IPS-NIHi11 (cell line): Measurements from ENCODE around the gene PLXDC1.

Experiments
- DNase-seq: peaks from one replicate; pipeline ENCODE4 v3.0.0; 2012; ENCODE audit warnings: mixed read lengths, low spot score

PLXDC1 gene

DNA sequence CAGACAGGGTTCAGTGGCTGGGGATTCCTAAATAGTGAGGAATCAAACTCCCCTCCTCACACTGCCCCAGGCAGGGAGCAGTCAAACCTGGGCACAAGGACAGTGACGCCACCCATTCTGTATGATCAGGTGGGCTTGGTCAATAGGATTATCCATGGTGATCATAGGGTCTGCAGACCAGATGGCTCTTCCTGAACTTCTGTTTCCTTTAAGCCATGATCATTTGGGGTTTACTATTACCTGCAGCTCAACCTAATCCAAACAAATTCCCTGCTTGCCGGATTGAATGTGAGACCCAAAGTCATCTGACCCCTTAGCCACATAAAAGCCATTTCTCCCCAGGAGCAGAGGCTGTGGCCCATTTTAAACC is 54.3 kb downstream of the PLXDC1 start:
- DNase-seq = no peak

DNA sequence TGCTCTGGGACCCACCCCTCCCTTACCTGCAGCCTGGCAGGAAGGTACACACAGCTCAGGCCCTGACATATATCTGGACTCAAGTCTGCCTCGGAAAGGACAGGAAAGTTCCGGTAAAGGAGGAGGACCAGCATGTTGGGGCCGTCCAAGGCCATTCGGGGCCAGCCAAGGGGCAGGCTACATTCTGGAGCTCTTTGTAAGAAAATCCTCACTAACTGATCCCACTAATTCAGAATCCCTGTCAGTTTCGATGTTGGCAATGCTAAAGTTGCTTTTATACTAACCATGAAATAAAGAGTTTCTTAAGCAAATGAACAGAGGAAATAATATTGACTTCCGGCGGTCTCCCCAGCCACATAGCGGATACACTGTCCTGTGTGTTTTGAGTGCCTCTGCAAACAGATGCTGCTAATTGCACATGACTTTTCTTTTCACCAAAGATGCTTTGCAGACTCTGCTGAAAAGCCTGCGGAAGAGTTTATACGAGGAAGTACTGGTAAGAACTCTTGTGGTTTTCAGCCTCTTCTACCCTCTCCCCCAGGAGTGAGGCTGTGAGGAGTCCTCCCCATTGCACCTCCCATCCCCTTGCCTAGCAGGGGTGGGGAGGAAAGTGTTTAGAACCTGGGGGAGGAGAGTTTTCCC is 54.8 kb downstream of the PLXDC1 start:
- DNase-seq = no peak

DNA sequence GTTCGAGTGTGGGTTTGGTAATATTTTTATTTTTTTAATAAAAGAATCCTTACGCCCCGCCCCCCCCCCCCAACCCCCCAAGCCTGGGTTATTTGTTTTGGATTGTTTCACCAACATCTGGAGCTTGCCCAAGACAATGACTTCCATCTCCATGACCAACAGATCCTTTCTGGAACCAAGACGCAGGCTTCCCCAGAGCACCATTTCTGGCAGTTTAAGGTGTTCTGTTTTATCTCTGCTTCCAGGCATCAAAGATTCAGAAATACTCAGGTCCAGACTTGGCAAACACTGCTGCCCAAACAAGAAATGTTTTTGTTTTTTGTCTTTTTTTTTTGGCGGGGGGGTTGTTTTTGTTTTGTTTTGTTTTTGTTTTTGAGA is 56.1 kb downstream of the PLXDC1 start:
- DNase-seq = no peak

DNA sequence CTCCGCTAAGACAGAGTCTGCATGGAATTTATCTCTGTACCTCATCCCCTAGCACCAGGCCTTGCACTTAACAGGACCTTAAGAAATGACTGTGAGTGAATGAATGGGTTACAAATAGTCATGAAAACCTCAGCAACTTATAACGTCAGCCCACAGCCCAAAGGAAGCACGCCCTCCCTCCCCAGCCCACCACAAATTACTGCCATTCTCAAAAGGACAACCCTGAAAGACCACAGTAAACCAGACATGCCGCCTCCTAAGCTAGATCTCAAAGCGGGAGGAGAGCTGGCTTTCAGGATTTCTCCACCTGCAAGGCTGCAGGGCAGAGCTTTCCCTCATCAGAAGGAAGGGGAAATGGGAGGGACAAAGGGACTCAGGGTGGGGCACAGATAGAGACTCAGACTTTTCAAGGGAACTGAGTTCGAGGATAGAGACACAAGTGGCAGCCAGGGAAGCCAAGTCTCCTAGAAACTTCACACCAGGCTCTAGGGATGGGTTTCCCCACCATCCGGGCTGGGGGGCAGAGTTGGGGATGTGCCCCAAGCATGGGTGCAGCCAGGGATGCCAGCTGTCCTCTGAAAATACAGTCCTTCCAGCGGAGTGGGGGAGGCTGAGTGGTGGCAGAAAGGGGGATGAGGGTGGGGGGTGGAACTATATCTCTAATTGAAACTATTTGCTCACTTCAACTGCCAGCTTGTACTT is 56.7 kb downstream of the PLXDC1 start:
- no peak for DNase-seq

DNA sequence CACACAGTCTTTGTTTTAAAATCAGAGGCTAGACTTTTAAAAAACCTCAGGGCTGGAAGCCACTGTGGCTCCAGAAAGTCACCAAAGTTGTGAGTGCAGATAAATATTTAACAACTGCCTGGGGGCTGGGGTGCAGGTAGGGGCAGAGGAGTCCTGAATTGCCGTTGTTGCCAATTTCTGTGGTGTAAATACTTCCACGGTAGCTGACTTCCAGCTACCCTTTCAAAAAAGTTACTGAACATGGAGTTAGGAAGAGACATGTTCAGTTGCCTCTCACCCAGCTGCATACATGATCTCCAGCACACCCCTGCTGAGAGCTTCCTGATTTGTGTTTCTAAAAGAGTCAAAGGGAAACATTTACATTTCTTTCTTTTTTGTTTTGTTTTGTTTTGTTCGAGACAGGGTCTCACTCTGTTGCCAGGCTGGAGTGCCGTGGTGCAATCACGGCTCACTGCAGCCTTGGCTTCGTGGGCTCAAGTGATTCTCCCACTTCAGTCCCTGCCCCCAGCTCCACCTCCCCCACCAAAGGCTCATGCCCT is 58.7 kb downstream of the PLXDC1 start:
- DNase-seq = no peak

DNA sequence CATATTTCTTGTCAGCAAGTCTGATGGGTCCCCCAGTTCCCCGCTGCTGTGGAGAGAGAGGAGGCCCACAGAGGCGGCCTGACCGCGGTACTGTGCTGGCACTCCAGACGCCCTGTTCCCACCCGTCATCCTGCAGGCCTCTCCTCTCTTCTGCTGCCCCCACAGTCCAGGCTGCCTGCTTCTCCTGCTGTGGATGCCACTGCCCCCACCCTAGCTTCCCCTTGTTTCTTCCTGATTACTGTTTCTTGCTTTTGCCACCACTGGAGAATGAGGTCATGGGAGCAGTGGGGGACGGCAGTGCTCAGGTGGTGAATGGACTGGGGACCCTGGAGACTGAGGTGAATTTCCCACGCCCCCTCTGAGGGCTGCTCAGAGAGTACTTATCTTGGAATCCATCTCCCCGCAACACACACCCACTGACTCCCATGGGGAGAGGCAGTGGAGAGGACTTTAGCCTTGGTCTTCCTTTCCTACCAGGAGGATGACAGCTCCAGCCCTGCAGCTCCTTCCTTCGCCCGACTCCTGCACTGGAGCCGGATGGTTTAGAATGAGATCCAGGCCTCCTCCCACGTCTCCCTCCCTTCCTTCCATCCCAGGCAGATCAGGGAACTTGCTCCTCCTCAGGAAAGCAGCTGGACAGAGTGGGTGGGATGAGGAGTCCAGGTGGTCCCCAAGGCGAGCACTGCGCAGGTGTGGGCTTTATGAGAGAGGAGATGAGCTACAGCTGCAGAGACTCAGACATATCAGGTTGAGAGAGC is 60.4 kb downstream of the PLXDC1 start:
- DNase-seq = no peak

DNA sequence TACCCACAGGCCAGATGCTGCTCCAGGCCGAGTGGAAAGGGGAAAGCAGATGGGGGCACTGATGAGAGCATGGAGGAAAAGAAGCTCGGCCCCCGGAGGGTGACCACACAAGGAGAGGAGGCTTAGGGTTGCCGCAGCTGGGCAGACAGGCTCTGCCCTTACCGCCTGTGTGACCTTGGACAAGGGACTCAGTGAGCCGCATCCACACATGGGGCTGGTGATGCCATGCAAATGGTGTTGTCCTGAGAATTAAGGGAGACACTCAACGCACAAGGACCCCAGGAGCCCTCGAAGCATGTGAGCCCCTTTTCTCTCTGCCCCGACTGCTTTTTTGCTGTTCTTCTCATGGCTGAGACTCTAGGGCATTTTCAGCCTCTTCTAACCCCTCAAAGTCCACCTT is 61.0 kb downstream of the PLXDC1 start:
- DNase-seq = no peak

DNA sequence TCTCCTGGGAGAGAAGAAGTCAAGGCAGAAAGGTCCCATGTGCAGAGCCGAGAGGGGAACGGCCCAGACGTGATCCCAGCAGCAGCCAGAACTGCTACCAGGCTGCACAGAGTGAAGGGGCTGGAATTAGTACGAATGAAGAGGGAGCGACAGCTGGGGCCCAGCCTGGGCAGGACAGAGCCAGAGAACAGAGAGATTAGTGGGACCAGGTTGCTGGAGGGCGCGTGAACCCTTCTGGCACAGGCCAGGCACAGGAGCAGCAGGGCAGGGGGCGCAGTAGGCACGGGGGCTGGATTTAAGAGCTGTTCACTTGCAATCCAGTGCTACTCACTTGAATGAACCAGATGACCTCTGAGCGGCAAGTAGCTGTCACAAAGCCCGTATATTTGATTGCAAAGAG is 66.9 kb downstream of the PLXDC1 start:
- DNase-seq = no peak

DNA sequence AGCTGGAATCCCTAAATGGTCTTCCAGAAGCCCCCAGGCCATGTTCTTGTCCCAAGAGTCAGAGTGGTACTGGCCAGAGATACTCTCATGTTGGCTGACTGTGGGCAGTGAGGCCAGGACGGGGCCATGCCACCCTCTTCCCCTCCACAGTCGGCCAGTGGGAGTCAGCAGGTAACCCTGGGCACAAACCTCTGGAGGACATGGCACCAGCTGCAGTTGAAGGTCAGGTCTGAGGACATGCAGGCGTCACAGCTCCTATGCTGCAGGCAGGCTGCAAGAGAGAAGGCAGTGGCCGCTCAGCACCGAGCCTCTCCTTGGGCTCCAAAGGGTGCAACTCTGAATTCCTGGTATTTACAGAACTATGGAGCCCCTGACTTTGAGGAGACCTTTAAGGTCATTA is 68.2 kb downstream of the PLXDC1 start:
- no peak for DNase-seq

DNA sequence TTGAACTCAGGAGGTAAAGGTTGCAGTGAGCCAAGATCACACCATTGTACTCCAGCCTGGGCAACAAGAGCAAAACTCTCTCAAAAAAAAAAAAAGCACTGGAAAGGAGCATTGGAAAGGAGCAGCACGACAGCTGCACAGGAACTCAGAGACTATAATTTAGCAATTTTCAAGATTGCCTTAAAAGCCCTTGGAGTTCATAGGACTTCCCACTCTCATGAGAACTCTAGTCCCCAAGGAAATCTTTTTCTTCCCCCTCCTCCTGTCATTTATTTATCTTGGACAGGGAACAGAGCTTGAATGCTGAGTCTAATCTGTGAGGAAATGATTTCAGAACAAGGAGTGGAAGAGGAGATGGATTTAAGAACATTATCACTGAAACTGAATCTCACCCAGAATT is 69.0 kb downstream of the PLXDC1 start:
- DNase-seq = no peak

DNA sequence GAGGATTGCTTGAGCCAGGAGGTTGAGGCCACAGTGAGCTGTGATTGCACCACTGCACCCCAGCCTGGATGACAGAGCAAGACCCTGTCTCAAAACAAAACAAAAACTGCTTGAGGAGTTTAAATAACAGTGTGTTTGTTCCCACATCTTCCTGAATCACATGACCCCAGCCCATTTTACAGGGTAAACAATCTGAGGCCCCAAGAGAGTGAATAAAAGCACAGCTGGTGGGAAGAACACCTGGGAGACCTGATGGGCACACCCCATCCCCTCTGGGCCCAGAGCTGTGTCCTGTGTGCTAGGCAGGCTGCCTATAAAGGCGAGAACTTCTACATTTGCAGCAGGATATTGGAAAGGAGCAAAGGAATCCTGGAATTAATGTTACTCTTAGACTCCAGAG is 69.6 kb downstream of the PLXDC1 start:
- DNase-seq = no peak

DNA sequence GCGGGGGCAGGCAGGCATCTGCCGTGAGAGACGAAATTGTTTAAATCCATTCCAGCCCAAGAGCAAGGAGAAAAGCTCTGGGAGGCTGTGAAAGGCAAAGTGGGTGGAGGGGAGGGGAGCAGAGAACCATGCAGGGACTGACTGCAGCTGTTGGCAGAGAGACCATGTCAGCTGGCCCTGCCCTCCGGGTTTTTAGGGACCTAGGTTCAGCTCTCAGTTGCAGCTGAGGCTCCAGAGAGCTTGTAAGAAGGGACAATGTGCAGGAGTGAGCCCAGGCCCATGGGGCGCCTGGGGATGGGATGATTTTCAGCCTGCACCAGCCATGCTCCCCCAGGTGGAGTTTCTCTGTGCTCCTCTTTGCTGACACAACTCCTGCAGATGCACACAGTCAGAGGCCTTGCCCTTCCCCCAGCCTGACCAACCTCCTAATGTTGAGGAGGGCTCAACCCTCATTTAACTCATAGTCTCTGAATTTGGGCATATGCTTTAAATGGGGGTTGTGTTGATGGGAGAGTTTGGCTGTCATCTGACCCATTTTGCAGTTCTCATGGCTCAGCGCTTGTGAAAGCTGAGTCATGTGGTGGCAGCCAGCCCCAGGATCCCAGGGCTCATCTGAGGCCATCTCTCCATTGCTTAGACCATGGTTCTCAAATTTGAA is 70.9 kb downstream of the PLXDC1 start:
- no peak for DNase-seq

DNA sequence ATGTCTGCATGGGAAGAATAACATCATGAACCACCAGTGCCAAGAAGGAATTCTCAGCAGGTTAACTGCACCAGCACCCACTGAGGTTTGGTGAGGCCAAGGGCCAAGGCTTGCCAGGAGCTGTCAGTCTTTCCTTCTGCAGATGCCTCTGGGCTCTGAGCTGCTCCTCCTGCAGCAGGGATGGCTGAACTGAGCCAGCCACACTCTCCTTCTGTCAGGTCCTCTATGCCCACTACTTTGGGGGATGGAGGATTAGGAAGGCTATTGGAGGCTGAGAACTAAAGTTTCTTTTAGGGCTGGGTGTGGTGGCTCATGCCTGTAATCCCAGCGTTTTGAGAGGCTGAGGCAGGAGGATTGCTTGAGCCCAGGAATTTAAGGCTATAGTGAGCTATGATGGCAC is 71.6 kb downstream of the PLXDC1 start:
- DNase-seq = no peak

DNA sequence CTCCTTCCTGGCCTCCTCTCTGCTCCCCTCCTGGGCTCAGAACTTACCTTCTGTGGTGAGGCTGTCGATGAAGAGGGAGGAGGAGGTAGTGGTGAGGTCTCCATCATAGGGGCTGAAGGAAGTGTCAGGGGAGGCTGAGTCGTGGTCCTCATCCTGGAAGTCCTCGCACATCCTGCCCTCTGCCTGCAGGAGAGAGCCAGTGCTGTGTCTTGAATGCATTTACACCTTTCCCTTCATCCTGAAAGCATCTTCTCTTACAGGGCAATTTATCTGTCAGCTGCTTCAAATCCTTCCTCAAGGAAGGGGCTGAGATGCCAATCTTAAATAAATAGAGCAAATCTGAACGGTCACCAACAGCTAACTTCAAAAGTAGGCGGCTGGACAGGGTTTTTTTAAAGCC is 73.6 kb downstream of the PLXDC1 start:
- DNase-seq = no peak

DNA sequence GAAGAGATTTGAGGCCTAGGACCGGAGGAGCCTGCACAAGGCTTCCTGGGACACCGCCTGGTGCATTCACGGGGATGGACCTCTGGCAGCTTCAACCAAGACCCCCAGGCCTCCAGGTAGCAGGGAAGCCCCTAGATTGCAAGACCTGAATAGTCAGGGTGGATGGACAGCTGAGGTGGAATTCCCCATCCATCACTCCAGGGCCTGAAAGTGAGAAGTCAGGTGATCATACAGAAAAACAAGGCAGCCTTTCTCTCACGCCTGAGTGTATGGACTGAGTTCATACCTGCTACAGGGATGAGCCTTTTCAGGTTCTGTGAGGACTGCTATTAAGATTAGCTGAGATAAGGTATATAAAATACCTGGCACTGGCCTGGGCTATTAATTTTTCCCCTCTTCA is 74.2 kb downstream of the PLXDC1 start:
- no peak for DNase-seq

DNA sequence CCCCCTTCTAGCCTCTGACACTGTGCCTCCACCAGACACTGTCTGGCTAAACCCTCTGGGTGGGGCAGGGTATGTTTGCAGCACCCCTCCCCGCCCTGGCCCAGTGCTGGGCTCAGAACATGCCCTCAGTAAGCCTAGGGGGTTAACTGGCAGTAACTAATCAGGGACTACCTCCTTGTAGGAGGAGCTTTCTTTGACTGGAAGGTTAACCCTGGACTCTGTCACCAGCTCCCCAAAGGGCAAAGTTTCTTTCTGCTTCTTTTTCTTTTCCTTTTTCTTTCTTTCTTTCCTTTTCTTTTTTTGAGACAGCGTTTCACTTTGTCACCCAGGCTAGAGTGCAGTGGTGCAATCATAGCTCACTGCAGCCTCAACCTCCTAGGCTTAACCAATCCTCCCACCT is 76.8 kb downstream of the PLXDC1 start:
- no peak for DNase-seq

DNA sequence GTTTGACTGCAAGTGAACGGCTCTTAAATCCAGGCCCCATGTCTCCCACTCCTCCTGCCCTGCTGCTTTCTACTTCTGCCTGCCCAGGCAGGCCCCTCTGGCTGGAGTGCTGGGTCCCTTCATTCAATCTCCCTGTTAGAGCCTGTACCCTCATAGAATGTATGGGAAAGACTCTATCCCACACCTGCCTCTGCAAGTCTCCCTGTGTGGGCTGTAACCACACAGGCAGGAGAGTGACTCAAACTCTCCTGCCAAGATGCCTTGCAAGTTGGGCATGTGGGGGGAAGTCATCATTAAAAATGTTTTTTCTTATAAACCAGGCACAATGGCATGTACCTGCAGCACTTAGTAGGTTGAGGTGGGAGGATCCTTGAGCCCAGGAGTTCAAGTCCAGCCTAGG is 77.5 kb downstream of the PLXDC1 start:
- no peak for DNase-seq

DNA sequence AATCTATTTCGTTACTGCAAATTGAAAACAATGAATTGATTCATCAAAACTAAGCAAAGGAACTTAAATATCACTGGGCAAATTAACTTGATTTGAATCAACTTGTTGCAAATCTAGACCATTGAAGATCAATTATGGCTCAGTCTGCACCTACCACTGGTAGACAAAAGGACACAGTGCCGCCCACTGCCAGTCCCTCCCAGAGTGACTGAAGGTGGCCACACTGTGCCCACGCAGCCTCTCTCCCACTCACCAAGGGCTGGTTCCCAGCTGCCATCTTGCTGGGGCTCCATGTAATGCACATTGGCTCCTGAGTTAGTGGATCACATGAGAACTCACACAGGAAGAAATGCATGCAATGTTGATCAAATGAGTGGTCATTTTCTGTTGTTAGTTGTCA is 78.1 kb downstream of the PLXDC1 start:
- DNase-seq = no peak

DNA sequence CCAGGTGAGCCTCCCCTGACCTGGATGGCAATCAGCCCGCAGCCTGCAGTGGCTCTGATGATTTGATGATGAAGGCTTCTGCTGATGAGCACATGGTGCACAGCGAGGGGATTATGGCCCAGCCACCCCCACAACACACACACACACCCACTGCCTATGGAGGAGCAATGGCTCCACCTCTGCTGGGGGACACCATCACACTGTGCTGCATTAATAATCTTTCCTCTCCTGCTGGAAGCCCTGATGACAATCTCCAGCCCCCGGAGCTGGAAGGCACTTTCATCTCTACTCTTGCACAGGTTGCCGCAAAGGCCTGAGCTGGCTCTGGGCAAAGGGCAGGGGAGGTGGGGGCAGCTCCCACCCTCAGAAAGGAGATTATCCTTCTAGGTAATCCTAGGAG is 79.9 kb downstream of the PLXDC1 start:
- DNase-seq = no peak

DNA sequence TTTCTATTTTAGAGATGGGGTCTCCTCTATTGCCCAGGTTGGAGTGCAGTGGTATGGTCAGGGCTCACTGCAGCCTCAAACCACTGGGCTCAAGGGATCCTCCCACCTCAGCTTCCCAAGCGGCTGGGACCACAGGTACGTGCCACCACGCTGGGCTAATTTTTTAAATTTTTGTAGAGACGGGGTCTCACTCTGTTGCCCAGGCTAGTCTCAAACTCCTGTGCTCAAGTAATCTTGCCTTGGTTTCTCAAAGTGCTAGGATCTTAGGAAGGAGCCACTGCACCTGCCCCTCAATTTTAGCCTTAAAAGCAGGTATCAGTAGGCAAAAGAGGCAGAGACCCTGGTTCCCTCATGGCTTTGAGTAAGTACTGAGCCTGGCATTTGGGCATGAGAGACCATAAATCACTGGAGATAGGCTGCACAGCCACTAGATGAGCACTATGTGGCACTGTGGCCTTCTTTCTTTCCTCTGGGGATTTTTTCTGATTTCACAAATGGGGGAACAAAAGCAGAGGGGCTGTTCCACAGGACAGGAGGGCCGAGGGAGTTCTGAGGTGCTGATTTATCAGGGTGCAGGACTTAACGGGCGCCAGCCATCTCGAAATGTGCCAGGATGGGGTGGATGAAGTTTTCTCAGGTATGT is 82.2 kb downstream of the PLXDC1 start:
- peak; percentile 77 for DNase-seq

DNA sequence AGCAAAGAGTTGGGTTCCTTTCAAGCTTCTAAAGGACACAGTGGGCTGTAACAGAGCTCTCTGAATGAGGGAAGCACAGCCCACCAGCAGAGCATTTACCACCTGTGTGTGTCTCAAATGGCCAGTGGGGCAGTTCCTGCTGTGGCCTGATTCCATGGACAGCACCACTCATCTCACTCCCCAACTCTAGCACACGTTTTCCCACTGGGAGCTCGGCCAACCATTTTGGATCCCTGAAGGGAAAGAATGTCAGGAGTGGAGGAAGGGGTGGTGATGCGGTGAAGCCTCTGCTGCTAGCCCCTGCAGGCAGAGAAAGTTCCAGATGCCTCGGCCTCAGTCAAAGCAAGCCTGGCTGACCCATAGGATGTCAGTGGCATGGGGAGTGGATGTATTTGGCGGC is 86.6 kb downstream of the PLXDC1 start:
- DNase-seq = no peak

DNA sequence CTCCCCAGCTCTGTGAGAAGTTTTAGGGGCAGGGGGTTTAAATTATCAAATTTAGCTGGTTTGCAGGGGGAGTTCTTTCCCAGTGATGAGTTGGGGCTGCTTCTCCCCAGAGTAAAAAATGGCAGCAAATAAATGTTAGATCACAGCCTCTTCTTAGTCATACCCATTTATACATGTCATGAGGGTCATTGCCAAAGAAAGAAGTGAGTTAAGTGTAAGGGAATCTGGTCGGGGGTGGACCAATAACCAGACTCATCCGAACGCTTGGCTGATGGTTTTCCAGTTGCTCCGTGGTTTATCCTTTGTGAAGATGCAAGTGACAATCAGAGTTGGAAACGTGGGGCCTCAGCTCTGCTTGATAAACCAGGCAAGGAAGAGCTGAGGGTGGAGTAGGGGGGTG is 87.1 kb downstream of the PLXDC1 start:
- DNase-seq = no peak
